ENCODE results near the gene ZFPM1.
"Not testable (repeated sequence)": the region's sequence is repeated elsewhere in the genome, so short reads cannot be mapped to it uniquely, and the experiment has no call there.

ZFPM1 gene

DNA sequence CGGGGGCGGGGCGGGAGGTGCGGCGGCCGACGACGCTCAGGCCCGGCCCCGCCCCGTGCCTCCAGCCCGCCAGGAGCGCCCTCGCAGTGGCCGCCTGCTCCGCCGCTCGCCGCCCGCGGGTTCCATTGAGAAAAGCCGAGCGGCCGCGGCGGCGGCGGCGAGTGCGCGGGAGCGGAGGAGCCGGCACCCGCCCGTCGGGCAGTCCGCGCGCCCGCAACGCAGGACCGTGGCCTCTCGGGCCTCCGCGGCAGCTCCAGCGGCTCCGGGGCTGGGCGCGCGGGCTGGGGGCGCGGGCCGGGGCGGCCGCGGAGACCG, at the start of gene ZFPM1:
TSS of gene ZFPM1 (plus strand) at position 64 of the 315 bp plus-strand sequence. CDS start 359 bp downstream, outside the sequence.
- DNase-seq (ENCODE audit: low read depth in 2 of 2) = no peak

DNA sequence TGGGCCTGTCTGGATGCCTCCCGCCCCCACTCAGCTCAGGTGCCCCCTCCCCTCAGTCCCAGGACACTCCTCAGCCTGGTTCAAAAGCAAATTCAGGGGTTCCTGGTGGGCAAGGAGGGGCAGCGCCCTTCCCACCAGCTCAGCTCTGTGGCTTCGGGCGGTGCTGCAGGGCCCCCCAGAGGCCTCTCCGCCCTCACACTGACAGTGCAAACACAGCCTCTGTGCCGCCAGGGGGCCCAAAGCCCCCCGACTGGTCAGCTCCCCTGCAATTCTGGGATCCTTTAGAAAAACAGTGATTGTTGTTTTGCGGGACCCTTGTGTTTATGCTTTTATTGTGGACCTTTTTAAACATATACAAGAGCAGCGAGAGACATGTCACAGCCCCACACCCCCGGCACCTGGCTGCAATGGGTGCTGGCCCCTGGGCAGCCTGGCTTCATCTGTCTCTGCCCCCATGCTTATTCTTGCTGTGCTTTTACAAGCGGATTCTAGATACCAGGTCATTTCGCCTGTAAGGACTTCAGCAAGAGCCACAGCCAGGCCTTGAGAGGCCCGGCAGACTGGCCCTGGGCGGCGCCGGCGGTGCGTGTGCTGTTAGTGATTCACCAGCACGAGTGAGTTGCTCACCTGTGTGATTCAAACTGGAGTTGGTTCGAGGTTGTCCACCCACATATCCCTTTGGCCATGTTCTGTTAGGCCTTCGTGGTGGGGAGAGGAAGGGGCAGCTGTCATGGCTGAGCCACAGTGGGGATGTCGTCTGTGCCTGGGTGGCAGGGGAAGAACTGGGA, 49.1 kb upstream of the ZFPM1 start:
- DNase-seq (ENCODE audit: low read depth in 2 of 2) = no peak

DNA sequence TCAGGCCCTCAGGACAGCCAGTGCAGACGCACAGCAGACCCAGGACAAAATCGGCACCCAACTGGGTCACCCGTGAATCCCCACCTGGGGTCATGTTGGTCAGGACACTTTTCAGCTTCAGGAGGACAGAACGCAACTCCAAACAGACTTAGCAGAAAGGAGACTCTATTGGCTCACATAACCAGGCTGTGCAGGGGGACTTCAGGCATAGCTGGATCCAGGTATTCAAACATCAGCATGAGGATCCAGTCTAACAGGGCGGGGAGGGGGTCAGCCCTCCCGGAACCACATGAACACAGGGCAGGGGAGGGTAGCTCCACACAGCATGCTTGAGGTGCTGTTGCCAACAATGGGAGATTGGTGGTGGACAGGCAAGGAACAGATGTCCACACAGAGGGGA, 48.3 kb upstream of the ZFPM1 start:
- no peak for DNase-seq (ENCODE audit: low read depth in 2 of 2)

DNA sequence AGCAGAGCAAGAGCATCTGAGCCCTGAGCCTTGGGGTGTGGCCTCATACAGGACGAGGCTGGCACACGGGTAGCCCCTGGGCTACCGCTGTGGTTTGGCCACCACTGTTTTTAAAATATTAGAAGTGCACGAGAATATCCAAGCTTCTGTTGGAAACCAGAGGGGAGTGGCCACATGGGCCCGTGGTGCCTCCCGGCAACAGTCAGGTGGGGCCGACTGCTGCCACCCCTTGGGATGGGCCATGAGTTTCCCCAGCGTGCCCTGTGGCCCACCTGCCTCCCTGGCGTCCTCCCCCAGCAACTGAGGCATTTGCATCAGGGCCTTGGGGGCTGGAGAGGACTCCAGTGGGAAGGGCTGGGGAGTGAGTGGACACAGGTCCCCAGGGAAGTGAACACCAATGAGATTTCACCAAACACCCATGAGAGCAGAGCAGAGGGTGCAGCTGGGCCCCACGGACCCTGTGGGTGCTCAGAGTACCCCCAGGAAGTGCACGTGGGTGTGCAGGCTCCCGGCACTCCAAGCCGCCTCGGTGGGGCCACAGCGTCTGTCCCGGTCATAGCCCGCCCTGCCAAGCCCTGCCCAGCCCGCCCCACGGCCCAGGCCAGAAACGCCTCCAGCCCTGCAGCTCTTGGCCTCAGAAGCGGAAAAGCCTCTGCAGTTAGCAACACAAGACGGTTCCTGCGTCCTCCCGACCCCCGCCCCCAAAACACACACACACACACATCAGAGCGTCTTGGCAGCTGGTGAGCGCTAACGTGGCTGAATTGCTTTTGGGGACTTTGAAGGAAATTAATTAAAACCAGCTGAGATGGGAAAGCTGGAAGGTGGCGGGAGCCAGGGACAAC, 47.6 kb upstream of the ZFPM1 start:
- no peak for DNase-seq (ENCODE audit: low read depth in 2 of 2)

DNA sequence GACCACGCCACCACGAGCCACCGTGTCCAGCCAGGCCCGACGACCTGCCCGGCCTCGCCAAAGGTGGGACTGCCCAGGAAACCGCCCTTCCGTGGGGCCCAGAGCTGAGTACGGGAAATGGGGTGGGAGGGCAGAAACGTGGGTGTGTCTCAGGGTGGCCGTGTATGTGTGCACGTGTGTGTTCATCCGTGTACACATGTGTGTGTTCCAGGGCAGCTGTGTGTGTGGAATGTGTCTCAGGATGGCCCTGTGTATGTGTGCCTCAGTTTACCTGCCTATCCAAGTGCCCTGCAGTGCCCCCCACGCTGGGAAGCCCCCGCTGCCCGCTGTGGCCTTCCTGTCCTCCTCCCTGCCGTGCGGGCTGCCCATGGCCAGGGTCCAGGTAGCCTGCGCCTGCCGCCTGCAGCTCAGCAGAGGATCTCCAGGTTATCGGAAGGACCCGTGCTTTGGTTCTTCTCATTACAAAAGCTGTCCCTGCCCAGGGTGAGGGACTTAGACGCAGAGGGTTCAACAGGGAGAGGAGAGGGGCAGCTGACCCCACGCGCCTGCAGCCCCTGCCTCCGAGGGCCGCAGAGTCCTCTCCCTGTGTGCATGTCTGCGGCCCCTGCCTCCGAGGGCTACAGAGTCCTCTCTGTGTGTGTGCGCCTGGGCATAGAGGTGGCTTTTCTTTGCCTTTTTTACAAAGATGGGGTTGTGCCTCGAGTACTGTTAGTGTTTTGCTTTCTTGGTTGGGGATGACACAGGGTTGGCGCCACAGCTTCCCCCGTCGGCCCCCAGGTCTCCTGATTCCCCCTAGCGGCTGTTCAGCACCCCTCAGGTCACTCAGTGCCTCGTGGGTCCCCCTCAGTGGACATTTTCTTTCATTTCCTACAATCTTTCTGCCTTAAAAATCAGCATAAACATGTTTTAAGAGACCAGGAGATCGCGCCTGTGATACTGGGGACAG, 46.7 kb upstream of the ZFPM1 start:
- DNase-seq (ENCODE audit: low read depth in 2 of 2) = no peak

DNA sequence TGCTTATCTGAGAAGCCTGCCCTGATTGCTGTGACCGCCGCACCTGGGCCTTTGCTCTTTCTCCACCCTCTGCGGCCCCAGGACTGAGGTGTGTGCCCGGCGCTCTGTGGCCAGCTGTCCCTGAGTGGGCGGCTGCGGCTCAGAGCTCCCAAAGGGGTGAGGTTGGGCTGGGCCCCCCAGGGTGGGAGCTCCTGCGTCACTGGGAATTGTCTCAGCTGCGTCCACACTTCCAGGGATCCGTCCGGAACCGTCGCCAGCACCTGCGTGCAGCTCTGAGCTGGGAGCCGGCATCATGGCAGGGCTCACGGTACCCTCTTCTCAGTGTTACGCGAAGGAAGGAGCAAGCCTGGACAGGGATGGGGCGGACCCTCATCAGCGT, 46.0 kb upstream of the ZFPM1 start:
- DNase-seq (ENCODE audit: low read depth in 2 of 2) = no peak

DNA sequence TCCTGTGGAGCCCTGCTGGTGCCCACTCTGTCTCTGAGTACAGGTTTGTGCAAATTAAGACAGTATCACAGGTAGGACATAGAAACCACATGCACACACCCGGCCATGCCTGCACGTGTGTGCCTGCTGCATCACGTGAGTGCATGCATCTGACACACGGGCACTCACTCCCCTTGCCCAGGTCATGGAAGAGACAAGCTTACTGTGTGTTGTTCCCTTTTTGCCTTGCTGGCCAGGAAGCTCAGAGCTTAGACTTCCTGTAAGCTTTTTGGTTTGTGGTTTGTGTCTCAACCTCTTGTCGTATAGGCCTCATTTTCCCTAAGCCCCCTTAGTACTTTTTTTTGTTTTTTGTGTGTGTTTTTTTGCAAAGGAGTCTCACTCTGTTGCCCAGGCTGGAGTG, 45.3 kb upstream of the ZFPM1 start:
- no peak for DNase-seq (ENCODE audit: low read depth in 2 of 2)

DNA sequence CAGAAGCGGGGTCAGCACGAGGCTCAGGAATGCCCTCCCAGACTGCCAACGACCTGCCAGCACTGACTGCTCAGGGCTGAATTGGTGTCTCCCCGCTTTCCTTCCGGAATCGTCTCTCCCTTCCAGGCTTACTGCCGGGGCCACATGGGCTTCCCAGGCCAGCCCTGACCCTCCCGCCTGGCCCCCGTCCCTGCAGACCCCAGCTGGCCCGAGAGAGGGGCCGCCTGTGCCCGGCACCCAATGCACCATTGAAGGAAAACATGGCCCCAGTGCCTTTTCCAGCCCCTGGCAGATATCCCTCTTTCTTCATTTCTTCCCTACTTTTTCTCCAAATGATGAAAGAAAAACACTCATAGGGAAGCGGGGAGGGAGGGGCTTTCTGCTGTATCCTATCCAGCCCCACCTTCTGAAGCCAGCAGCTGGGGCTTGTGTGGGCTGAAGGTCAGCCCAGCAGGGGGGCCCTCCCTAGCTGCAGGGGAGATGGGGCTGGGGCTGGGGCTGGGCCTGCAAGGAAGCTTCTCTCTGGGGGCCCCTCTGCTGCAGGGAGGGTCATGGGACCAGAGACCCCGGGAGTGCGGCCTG, 44.4 kb upstream of the ZFPM1 start:
- no peak for DNase-seq (ENCODE audit: low read depth in 2 of 2)

DNA sequence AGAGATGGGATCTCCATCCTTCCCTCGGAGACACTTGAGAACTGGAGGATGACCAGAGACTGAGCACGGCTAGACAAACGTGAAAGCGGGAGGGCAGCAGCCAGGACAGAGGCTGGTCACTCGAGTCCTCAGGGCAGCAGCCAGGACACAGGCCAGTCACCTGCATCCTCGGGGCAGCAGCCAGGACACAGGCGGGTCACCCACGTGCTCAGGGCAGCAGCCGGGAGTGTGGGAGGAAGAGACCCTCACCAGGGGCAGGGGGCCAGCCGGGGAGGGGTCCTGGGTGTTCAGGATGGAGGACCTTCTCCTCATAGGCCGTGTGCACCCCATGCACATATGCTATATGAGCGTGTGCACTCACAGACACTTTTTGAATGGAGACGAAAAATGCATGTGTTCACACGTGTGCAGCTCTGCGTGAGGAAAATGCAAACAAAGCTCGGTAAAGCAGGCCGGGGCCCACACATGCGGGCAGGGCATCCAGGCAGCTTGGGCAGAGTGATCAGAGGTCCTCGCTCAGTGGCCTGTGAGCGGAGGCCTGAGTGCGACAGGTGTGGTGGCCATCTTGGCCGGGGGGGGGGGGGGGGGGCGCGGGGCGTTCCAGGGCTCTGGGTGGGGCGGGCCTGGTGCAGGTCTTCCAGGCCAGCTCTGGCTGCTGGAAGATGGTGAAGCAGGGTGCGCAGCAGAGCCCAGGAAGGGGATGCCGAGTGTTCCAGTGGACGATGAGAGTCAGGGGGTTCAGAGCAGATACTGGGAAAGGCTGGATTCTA, 43.6 kb upstream of the ZFPM1 start:
- DNase-seq (ENCODE audit: low read depth in 2 of 2) = no peak

DNA sequence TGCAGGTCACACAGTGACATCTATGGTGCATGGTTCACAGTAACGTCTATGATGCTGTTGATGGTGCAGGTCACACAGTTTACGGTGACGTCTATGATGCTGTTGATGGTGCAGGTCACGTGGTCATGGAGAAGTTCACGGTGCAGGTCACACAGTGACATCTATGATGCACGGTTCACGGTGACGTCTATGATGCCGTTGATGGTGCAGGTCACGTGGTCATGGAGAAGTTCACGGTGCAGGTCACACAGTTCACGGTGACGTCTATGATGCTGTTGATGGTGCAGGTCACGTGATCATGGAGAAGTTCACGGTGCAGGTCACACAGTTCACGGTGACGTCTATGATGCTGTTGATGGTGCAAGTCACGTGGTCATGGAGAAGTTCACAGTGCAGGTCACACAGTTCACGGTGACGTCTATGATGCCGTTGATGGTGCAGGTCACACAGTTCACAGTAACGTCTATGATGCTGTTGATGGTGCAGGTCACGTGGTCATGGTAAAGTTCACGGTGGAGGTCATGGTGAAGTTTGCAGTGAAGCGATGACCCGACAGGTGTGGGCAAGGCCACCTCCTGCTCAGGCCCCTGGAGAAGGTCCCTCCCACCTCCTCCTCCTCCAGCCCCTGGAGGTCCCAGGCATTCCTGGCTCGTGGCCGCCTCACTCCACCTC, 42.6 kb upstream of the ZFPM1 start:
- DNase-seq (ENCODE audit: low read depth in 2 of 2) = not testable (repeated sequence)

DNA sequence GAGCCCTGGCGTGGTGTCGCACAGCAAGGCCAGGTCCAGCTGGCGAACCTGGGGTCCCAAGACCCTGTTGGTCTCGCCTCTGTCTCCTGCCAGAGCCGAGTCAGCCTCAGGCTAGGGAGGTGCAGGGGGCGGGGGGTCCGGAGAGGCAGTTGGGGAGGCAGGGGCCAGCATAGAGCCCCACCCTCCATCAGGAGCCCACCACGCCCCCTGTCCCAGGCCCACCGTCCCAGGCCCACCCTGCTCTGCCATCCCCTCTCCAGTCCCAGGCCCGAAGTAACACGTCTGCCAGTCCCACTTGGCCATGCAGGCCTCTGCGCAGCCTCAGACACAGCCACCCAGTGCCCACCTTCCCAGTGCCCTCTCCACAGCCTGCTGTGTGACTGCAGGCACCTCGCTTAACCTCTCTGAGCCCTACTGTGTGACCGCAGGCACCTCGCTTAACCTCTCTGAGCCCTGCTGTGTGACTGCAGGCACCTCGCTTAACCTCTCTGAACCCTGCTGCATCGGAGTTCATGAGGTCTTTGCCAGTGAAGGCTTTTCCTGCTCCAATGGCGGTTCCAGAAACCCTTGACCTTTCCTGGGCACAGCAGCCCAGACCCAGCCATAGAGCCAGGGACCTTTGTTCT, 41.0 kb upstream of the ZFPM1 start:
- DNase-seq (ENCODE audit: low read depth in 2 of 2) = no peak

DNA sequence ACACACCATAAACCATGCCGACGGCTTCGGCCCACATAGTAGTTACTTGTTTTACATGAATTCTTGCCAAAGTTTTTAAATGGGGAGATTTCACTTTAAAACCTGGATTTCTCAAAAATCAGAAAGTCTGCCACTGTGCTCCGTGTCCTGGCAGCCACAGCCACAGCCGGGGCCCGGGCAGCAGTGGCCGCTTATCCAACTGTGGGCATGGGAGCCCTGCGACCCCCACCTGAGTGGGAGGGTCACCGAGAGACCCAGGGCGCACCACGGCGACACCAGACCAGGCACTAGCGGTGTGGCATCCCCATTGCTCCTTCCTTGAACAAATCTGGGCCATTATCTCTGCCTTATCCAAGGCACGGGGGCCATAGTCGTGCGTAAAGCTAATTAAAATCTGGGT, 40.3 kb upstream of the ZFPM1 start:
- no peak for DNase-seq (ENCODE audit: low read depth in 2 of 2)

DNA sequence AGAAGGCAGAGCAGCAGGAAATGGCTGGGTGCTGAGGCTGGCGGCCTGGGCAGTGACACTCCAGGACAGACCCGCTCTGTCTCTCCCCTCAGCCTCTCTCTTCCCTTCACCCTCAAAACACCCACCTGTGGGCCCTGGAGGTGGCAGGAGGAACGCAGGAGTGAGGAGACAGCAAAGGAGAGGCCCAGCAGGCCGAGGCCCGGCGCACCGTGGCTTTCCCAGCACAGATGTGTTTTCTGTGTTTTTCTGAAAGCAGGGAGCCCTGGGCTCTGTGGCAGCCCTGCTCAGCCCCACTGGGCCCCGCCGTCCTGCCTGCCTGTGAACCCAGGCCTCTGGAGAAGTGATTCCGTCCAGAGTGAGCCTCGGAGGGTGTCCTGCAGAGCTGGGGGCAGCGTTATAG, 39.8 kb upstream of the ZFPM1 start:
- DNase-seq (ENCODE audit: low read depth in 2 of 2) = no peak

DNA sequence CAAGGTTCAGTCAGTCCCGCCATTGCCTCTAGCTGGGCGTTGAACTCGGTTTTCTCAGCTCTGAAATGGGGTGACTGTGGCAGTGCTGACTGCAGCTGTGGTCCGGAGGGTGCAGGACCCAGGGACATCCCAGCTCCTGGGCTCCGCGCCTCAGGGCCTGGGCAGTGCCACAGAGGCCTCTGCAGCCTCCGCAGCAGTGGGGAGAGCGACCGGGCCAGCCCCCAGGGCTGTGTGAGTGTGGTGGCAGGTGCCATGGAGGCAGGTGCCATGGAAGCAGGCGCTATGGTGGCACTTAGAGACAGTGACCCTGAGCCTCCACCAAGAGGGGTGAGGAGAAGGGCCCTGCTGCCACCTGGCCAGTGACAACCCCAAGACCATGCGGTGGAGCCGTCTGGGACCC, 39.4 kb upstream of the ZFPM1 start:
- no peak for DNase-seq (ENCODE audit: low read depth in 2 of 2)

DNA sequence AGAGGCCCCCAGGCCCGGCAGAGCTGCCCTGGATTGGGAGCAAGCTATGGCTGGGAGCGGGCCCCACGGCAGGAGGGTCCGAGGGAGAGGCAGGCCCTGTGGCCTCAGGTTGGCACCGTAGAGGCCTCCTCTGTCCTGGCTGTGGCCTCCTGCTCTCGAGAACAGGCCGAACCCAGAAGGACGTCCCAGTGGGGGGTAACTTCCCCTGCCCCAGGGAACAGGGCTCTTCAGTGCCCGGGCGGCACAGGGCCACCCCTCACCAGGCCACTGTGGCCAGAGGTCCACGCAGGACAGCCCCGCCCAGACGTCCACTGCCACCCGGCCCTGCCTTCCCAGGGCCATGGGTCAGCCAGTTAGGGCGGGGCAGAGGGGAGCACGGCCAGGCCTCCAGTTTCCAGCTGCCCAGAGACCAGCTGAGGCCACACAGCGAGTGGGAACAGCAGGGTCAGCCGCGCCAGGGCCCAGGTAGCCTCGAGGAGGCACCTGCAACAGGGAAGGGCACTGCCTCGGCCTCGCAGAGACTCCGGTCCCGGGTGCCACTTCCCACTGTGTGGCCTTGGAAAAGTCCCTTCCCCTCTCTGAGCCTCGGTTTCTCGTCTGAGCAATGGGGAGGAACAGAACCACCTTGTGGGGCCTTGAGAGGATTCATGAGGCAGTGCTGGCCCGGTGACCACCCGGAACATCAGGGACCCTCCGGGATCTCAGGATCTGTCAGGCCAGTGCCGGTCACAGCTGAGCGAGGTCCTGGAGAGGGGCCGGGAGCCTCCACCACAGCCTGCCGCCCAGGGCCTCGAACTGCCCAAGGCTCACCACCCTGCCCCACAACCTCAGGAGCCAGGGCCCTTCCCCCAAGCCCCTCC, 38.3 kb upstream of the ZFPM1 start:
- DNase-seq (ENCODE audit: low read depth in 2 of 2) = no peak

DNA sequence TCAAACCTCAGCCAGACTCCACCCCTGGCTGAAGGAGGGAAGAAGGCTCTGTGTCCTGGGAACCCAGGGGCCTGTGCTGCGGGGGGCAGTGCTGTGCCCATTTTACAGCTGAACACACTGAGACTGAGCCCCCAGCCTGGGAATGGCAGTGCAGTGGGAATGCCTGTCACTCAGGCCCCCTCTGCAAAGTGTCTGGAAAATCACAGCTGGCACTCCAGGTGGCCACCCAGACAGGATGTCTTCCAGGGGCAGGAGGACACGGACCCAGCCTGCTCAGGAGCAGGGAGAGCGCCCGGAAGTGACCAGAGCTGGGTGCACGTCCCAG, 37.7 kb upstream of the ZFPM1 start:
- no peak for DNase-seq (ENCODE audit: low read depth in 2 of 2)

DNA sequence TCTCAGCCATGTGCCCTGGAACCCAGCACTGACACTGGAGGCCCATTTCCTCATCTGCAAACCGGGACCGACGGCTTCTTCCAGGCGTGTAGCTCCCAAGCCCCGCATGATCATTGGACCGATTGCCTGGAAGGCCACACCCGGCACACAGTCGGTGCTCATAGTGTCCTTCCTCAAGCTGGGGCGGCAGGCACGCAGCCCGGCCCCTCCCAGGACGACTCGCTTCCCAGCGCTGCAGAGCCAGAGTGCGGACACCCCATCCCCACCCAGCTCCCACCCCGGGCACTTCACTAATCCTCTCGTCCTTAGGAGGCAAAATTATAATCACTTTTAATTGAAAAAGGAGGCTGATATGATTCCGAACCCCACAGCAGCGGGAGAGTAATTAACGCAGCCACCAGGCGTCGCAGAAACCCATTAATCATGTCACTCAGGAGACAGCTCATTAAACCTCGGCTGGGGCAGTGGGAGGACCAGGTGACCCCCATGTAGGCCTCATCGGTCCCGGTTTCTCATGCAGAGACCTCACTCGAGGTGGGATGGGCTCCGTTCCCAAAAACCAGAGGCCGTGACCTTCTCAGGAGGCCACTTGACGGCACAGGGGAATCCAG, 37.3 kb upstream of the ZFPM1 start:
- DNase-seq (ENCODE audit: low read depth in 2 of 2) = no peak

DNA sequence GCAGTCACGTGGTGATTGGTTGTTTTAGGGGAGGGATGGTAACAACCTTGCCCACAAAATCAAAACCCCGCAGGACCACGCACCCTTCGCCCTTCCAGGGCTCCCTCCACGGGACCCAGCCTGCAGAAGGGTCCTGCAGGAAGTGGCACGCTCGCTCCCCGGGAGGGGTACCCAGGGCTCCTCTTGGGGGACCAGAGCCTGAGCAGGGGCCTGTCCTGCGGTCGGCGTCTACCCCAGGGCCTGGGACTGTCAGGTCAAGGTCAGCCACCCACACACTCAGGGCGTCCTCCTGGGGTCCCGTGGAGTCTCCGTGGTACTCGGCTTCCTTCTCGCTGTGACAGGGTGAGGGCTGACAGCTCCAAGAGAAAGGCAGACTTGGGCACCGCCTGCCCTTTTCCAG, 36.4 kb upstream of the ZFPM1 start:
- DNase-seq (ENCODE audit: low read depth in 2 of 2) = no peak
